Upper lobe of right lung (tissue), 1 donor: ENCODE data around the gene PM20D1. TPM values are rescaled to one million over a fixed set of nuclear protein-coding genes. Genes with fewer than 3 reads are reported as not detected.

ENCODE experiments used
- ATAC-seq: fragments of 200-7000 bp; cut with Tn5 transposase; one replicate; pipeline ENCODE4 v1.9.1; 2020; ENCODE audit warnings: mild to moderate bottlenecking, moderate library complexity
- DNase-seq: peaks from one replicate; pipeline ENCODE4 v3.0.0-alpha.2; 2020
- H3K27ac ChIP-seq: fragments of 200-600 bp; one replicate; pipeline ENCODE4 v1.8.0; 2022
- H3K27me3 ChIP-seq: fragments of 200-600 bp; one replicate; pipeline ENCODE4 v1.8.0; 2022; ENCODE audit warnings: mild to moderate bottlenecking
- H3K36me3 ChIP-seq: fragments of 200-600 bp; one replicate; pipeline ENCODE4 v1.8.0; 2022
- H3K4me1 ChIP-seq: fragments of 200-600 bp; one replicate; pipeline ENCODE4 v1.8.0; 2022
- H3K4me3 ChIP-seq: fragments of 200-600 bp; one replicate; pipeline ENCODE4 v1.8.0; 2022; ENCODE audit warnings: mild to moderate bottlenecking
- H3K9me3 ChIP-seq: fragments of 200-600 bp; one replicate; pipeline ENCODE4 v1.8.0; 2022
- intact Hi-C: fragments of 100-400 bp; cut with DNase I; formaldehyde crosslinking; loops from one replicate; pipeline ENCODE4 v1.11.0; 2022
- total RNA-seq: library from RNA; stranded (reverse); fragmentation: NEBNext Ultra II Directional; extraction: Animal tissue kit (Norgen Biotek cat#: 25700); gene quantifications from one replicate; pipeline ENCODE4 v1.2.1, GENCODE V29; 2021
- TF ChIP-seq, protein P1 (sequence below): fragments of 200-600 bp; IDR thresholded peaks from one replicate; pipeline ENCODE4 v1.8.0; 2022; ENCODE audit warnings: antibody characterized with exemption
- donor health status: DM: no; HTN: yes; CAD: no; lungs with severe emphysema.

The PM20D1 gene
- total RNA-seq, 1 donor from 2014 or later = 0.72 TPM

DNA sequence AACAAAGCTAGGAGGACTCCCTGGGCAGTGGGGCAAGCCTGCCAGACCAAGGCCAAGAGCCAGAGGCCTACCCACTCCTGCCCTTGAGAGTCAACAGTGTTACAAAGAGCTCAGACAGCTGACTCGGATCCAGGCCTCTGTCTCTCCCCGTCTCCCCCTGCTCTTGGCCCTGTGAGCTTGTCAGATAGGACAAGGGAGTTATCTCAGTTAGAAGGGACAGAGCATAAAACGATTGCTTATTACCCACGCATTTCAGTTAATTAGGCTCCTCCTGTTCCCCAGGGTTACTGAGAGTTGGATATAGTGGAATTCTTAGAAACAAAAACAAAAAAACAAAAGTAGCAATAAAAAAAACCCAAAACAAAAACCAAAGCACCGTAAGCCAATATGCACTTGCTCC, 38.3 kb downstream of the PM20D1 start:
- intact Hi-C loops = no loop called here
- Histone ChIP-seq H3K4me1 (peaks cover 32% of the 10 kb centered on the region), H3K9me3 (no peaks in the 10 kb centered on the region), H3K4me3 (peak overlapping the region; percentile 96), H3K27ac (peak overlapping the region; percentile 82), H3K27me3 (no peaks in the 10 kb centered on the region), H3K36me3 (peaks cover 13% of the 10 kb centered on the region)
- TF ChIP-seq, protein P1, sequence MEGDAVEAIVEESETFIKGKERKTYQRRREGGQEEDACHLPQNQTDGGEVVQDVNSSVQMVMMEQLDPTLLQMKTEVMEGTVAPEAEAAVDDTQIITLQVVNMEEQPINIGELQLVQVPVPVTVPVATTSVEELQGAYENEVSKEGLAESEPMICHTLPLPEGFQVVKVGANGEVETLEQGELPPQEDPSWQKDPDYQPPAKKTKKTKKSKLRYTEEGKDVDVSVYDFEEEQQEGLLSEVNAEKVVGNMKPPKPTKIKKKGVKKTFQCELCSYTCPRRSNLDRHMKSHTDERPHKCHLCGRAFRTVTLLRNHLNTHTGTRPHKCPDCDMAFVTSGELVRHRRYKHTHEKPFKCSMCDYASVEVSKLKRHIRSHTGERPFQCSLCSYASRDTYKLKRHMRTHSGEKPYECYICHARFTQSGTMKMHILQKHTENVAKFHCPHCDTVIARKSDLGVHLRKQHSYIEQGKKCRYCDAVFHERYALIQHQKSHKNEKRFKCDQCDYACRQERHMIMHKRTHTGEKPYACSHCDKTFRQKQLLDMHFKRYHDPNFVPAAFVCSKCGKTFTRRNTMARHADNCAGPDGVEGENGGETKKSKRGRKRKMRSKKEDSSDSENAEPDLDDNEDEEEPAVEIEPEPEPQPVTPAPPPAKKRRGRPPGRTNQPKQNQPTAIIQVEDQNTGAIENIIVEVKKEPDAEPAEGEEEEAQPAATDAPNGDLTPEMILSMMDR = no peak
- ATAC-seq = no peak
- no peak for DNase-seq

DNA sequence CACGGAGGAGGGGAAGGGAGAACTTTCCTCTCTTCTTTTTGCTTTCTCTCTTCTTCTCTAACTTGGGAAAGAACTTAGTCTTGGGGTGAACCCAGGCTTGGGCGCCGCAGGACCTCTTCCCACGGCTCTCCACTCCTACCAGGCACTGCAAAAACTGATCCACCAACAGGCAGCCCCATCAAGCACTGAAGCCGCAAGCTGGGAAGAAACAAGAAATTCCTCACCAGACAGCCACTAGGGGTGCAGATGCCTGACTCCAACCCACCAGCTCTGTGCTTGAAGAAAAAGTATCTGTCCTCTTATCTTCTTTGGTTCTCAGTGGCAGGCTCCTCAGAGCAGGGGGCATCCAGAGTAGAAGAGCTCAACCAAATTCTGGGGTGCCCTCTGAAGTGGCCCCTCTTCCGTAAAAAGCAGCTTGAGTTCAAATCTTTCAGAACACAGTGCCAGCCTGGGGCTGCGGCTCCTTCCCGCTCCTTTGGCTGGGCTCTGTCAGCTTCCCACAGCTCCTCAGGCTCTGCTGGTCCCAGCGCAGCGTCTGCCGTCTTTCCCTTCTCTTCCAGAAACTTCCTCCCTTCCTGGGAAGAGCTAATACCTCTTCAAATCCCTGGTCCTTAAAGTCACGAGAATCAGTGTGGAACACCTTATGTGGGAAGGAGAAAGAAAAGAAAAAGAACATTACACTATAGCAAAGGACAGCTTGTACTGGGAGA, 39.3 kb downstream of the PM20D1 start:
- TF ChIP-seq, protein P1 = no peak
- intact Hi-C loops = no loop called here
- Histone ChIP-seq H3K27me3 (no peaks in the 10 kb centered on the region), H3K4me1 (peaks cover 40% of the 10 kb centered on the region), H3K9me3 (no peaks in the 10 kb centered on the region), H3K4me3 (no peak overlapping the region), H3K27ac (no peak overlapping the region), H3K36me3 (peaks cover 13% of the 10 kb centered on the region)
- DNase-seq (no peak), ATAC-seq (no peak)

DNA sequence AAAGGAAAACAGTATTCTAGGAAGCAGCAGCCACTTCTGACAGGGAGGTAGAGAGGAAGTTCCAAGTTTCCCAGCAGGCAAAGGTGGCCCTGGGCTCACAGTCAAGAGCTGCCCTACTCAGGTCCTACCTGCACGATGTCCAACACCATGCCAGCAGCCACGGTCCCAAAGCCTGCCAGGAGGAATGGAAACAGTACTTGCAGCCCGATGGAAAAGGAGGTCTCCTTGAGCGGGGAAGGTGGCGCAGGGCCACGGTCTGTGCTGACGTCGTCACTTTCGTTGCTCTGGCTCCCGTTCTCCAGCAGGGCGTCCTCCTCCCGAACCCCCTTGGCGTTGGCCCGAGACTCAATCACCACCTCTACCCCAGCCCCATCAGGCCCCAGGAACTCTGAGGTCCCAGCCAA, 40.0 kb downstream of the PM20D1 start:
- no peak for DNase-seq
- Histone ChIP-seq H3K27ac (no peak overlapping the region), H3K4me1 (peaks cover 46% of the 10 kb centered on the region), H3K27me3 (no peaks in the 10 kb centered on the region), H3K9me3 (no peaks in the 10 kb centered on the region), H3K36me3 (peaks cover 13% of the 10 kb centered on the region), H3K4me3 (no peak overlapping the region)
- intact Hi-C loops = no loop called here
- no peak for ATAC-seq
- TF ChIP-seq, protein P1 = no peak

DNA sequence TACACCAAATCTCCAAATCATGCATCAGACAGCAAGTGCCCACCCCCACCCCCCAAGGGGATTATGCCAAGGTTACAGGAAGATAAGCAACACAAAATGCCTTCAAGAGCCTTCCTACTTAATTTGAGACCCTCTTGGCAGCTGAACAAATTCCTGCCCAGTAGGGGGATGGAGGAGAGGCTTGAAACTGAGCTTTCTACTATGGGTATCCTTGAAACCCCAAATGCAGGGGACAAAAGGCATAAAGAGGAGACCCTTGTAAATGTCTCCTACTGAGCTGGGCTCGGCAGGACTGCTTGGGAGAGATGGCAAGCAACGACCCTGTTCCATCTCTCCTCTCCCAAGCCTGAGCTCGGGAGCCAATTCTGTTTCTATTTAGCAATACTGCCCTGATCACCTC, 40.5 kb downstream of the PM20D1 start:
- Histone ChIP-seq H3K36me3 (peaks cover 13% of the 10 kb centered on the region), H3K27me3 (no peaks in the 10 kb centered on the region), H3K4me3 (no peak overlapping the region), H3K9me3 (no peaks in the 10 kb centered on the region), H3K4me1 (peaks cover 46% of the 10 kb centered on the region), H3K27ac (no peak overlapping the region)
- ATAC-seq (no peak), DNase-seq (no peak)
- TF ChIP-seq, protein P1 = no peak
- intact Hi-C loops = no loop called here

DNA sequence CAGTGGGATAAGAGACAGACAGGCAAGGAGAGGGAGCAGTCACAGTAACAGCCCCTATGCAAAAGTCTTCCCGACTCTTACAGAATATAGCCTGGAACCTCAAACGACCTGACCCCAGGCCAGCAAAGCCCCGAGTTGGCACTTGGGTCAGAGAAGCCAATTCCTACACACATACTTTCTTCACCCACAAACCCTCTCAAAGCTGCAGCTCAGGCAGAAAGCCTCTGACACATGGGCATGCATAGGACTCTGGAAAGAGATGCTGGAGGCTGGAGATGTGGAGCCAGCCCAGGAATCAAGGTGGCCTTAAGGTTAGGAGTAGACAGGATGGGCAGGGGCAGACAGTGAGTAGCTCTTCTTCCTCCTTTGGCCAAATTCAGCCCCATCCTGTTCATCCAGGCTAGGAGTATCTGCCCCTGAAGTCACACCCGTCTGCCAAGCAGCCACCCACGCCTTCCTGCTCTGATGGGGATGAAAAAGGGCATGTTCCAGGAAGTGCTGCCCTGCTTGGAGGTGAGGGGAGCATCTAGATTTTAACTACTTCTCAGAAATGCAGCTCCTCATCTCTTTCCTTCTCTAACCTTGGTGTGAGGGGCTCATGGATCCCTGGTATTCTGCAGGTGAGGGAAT, 44.7 kb downstream of the PM20D1 start:
- DNase-seq = no peak
- no peaks in the 10 kb centered on the region for H3K9me3 ChIP-seq
- TF ChIP-seq, protein P1 = no peak
- peak; percentile 15 for ATAC-seq
- H3K27ac ChIP-seq = no peak overlapping the region
- H3K27me3 ChIP-seq = no peaks in the 10 kb centered on the region
- no peak overlapping the region for H3K4me3 ChIP-seq
- peaks cover 7% of the 10 kb centered on the region for H3K36me3 ChIP-seq
- H3K4me1 ChIP-seq = peaks cover 25% of the 10 kb centered on the region
- intact Hi-C loops = no loop called here
